RPMI7951 (cell line): Measurements from ENCODE around the gene ARHGAP19. TPM values are rescaled to one million over a fixed set of nuclear protein-coding genes. Genes with fewer than 3 reads are reported as not detected.
A peak's percentile ranks its signal among the peaks of the same experiment; 100 is the strongest.

Source experiments
- DNase-seq: peaks from one replicate; pipeline ENCODE4 v3.0.0-alpha.2; 2012; ENCODE audit warnings: low read depth
- total RNA-seq: library from RNA; depleted of rRNA; stranded (reverse); fragments of >200 nt; shearing (Covaris generic); gene quantifications from 2 replicates; pipeline ENCODE4 v1.2.3, GENCODE V29; 2014; rRNA removed

The ARHGAP19 gene, protein sequence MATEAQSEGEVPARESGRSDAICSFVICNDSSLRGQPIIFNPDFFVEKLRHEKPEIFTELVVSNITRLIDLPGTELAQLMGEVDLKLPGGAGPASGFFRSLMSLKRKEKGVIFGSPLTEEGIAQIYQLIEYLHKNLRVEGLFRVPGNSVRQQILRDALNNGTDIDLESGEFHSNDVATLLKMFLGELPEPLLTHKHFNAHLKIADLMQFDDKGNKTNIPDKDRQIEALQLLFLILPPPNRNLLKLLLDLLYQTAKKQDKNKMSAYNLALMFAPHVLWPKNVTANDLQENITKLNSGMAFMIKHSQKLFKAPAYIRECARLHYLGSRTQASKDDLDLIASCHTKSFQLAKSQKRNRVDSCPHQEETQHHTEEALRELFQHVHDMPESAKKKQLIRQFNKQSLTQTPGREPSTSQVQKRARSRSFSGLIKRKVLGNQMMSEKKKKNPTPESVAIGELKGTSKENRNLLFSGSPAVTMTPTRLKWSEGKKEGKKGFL
- total RNA-seq, result 5.8 and 6.0 TPM in 2 replicates

DNA sequence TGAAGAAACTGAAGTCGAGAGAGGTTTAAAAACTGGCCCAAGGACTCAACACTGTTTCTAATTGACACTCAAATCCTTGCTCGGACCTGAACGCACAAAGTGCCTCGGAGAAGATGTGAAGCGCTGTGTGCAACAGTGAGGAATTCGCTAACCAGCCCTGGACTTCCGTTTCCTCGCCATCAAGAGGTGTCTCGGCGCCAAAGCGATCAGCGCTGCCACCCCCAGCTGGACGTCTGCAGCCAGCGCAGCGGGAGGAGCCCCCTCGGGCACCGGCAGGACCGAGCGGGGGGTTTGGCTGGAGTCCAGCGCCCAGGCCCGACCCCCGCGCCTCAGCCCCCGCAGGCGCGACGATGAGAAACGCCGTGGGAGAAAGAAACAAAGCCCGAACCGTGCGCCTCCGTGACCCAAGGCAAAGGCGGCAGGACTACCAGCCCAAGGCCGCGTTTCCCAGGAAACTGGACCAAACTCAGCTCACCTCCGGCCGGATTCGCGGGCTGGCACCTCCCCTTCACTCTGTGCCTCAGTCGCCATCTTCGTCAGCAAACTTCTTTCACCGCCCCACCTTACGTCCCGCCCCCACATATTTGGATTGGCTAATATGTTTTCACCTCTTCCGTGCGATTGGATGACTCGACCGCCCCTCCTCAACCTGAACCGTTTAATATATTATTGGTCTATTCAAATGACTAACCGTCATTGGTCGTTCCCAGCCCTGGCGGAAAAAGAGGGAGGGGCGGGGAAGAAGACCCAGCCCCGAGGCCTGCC lies at the start of gene ARHGAP19:
Gene ARHGAP19, minus strand, starts transcription at position 541 of the 765 bp plus-strand sequence. Its CDS starts 10 bp downstream, at position 531.
- DNase-seq, result peak; percentile 98

- no peak for DNase-seq
Observed at GRCh38 chr10:97341416-97341815, 49.0 kb upstream of the ARHGAP19 start.

- DNase-seq, result no peak
Observed at GRCh38 chr10:97338041-97338440, 45.6 kb upstream of the ARHGAP19 start.

- DNase-seq, result no peak
Observed at GRCh38 chr10:97336942-97337831, 44.8 kb upstream of the ARHGAP19 start.

DNA sequence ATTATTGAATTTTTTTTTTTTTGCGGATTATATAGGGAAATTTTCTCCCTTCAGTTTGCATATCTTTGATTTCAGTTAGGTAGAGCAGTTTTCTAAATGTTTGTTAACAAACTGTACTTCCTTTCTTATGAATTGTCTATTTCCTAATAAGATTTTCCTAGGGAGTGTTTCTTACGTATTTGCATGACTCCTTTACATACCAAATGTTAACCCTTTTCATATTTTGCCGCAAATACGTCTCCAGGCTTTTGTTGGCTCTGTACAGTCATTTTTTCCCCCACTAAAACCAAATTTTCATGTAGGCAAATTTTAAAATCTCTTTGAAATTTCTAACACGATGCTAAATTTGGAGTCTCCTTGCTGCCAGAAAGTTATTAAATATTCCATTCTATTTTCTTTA lies 44.0 kb upstream of the ARHGAP19 start:
- DNase-seq, result no peak

DNA sequence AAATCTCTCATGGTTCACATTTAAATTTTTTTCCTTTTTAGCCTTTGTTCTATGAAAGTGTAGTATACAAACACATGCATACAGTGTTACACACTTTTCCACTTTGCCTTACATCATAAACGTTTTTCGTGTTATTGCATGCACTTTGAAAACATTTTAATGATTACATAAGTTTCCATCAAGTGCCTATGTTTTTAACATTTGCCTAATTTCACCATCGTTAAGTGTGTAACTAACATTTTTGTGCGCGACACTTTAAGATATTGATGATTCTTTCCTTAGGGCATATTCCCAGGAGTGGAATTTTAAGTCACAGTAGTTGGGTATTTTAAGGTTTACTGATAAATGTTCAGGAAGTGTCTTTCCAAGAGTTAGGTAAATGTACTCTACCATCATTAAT lies 43.6 kb upstream of the ARHGAP19 start:
- DNase-seq, result no peak

- no peak for DNase-seq
Observed at GRCh38 chr10:97335188-97335619, 42.8 kb upstream of the ARHGAP19 start.

- DNase-seq, result peak; percentile 87
Observed at GRCh38 chr10:97334370-97335175, 42.1 kb upstream of the ARHGAP19 start, which contains the start of gene FRAT2. Gene FRAT2 (minus strand): TSS chr10:97334729. CDS start chr10:97334572, 157 bp downstream.

DNA sequence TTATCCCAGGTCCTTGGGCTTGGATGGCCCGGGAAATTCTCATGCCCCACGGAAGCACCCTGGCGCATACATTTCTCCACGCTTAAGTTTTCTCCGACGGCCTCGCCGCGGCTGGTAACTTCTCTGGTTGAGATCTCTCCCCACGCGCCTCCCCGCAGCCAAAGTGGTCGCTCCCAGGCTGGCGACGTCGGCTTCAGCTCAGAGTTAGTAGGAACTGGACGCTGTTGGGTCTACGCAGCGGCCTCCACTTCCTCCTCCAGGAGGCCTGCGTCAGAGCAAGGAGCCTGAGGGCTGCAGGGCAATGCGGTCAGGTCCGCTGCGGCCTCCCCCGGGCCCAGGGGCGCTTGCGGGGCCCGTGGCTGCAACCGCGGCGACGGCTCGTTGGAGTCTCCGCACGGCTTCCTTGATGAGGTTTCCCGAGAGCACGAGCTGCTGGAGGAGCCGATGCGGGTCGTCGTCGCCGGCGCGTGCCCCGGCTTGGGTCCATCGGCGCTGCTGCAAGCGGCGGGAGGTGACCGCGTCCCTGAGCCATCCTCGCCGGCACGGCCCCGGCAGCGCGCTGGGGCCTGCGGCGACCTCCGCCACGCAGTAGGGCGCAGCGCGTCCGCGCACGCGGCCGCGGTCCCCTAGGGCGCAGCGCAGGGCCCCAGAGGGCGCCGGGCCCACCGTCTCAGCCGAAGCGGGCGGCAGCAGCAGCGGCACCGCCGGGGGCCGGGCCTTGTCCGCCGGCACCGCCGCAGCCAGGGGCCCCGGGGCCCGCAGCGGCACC lies 41.3 kb upstream of the ARHGAP19 start:
- DNase-seq, result peak; percentile 63

GRCh38 chr10:97333351-97333600 lies 40.8 kb upstream of the ARHGAP19 start:
- peak; percentile 41 for DNase-seq

- DNase-seq, result peak; percentile 80
Observed at GRCh38 chr10:97332591-97333350, 40.3 kb upstream of the ARHGAP19 start.

- DNase-seq, result no peak
Observed at GRCh38 chr10:97331153-97331703, 38.8 kb upstream of the ARHGAP19 start.

DNA sequence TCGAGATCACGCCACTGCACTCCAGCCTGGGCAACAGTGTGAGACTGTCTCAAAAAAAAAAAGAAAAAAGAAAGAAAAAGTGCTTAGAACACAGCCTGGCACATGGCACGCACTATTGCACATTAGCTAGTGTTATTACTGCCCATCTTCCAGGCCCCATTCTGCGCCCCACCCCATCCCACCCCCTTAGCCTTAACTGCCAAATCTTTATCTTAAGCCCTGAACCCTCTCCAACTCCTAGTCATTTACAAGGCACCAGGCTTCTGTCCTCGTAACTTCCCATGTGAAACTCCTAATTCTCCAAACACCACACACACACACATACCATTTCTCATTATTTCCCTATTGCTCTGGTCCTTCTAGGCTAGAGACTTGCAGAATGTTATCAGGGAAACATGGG lies 37.3 kb upstream of the ARHGAP19 start:
- no peak for DNase-seq

GRCh38 chr10:97328646-97329453 lies 36.4 kb upstream of the ARHGAP19 start:
- no peak for DNase-seq

- no peak for DNase-seq
Observed at GRCh38 chr10:97327348-97328294, 35.2 kb upstream of the ARHGAP19 start.

- no peak for DNase-seq
Observed at GRCh38 chr10:97325754-97326153, 33.3 kb upstream of the ARHGAP19 start.

DNA sequence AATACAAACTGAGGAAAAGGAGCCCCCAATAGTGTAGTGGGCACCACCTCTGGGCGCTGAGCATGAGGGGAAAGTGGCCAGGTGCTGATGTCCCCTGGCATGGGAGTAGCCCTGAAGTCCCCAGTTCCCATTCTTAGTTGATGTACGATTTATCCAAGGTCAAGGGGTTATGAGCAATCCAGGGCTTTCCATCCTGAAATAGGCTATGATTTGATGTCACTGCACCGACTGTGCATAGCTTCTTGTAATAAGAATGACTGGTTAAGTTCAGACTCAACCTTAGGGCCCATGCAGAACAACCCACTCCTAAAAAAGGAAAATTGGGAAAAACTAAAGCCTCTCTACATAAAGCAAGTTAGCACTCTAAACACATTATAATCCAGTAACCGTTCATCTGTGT lies 31.1 kb upstream of the ARHGAP19 start:
- DNase-seq, result no peak
